Measurements from ENCODE around the gene MTERF4. TPM values are rescaled to one million over a fixed set of nuclear protein-coding genes. Genes with fewer than 3 reads are reported as not detected.

Gene MTERF4
- total and polyA plus RNA-seq, 10 of the 15 experiments (the other 5 are each of a cell fraction or from before 2014, with no cell fraction given) = 36.7 to 69.1 (median 45.5) TPM

GRCh38 chr2:241149925-241150659 is 48.0 kb upstream of the MTERF4 start, which contains the start of gene PPP1R7:
Gene PPP1R7, plus strand, starts transcription at chr2:241150467. Its CDS starts 29 bp downstream, at chr2:241150496.
- peak; percentile 89 for FAIRE-seq
- peak; percentile 75 for TF ChIP-seq BACH1 (IDR thresholded peaks at IDR 0.05; ENCODE audit: borderline replicate concordance)
- peak; percentile 72; the same call in 1 of the 2 replicates for TF ChIP-seq POLR2AphosphoS5 (IDR thresholded peaks at IDR 0.05; ENCODE audit: low read length)
- TF ChIP-seq MEF2A (IDR thresholded peaks at IDR 0.05; ENCODE audit: insufficient read depth, low read depth, low read length) = no peak
- TF ChIP-seq SKIL (IDR thresholded peaks at IDR 0.05; ENCODE audit: low read depth, poor library complexity, severe bottlenecking) = no peak
- no peak for TF ChIP-seq CEBPB (IDR thresholded peaks at IDR 0.05; ENCODE audit: borderline replicate concordance in 1 of 2, low read depth in 2 of 2, low read length in 2 of 2)
- TF ChIP-seq WRNIP1 (IDR thresholded peaks at IDR 0.05; ENCODE audit: borderline replicate concordance, low read depth, low read length) = no peak
- no peak; the same call in 1 of the 2 replicates for TF ChIP-seq ZBTB40 (IDR thresholded peaks at IDR 0.05; ENCODE audit: borderline replicate concordance)
- TF ChIP-seq TBL1XR1 (IDR thresholded peaks at IDR 0.05; ENCODE audit: low read depth, low read length) = no peak
- 0 out of 2 replicates have a peak, but pooled peaks have one; percentile 32 for TF ChIP-seq TCF3 (IDR thresholded peaks at IDR 0.05; ENCODE audit: borderline replicate concordance, insufficient read depth, low read depth, low read length)
- TF ChIP-seq E2F4 (IDR thresholded peaks at IDR 0.05; ENCODE audit: low read depth, low read length) = peak; percentile 73
- no peak for TF ChIP-seq GABPA (IDR thresholded peaks at IDR 0.05; ENCODE audit: low read depth)

More at GRCh38 chr2:241149925-241150659, 48.0 kb upstream of the MTERF4 start, which contains the start of gene PPP1R7:
- intact Hi-C loops (cut with micrococcal nuclease; ENCODE audit: unreplicated experiment) = loop anchor here (2.0 to 10.0 kb wide), 3 partner anchors 23 to 65 kb away; partner anchors contain the start of gene MTERF4
- SMC1A ChIA-PET (ENCODE audit: uncharacterized antibody, unreplicated experiment) = interaction anchor here (0.7 to 6.2 kb wide), 15 partner anchors 28 to 564 kb away, joined by 3 to 49 read pairs (median 4); partner anchors contain the start of genes CAPN10 and MTERF4
- Histone ChIP-seq H2AFZ (ENCODE audit: control insufficient read depth, low read depth, low read length) (peak within 1 kb of the TSS; percentile 98), H3K27ac (ENCODE audit: control insufficient read depth, insufficient read depth) (peak within 1 kb of the TSS; percentile 65), H3K27me3 (replicated peaks in 1 of 2; ENCODE audit: control insufficient read depth in 2 of 2, insufficient read depth in 2 of 2, low read length in 1 of 2) (no peaks in the 10 kb centered on the region), H3K79me2 (ENCODE audit: control insufficient read depth, insufficient read depth, low read length) (peaks cover 46% of the 10 kb centered on the region), H3K9ac (ENCODE audit: control insufficient read depth, insufficient read depth, low read length) (peak within 1 kb of the TSS; percentile 84), H3K9me3 (replicated peaks; ENCODE audit: control insufficient read depth, insufficient read depth, low read length) (no peaks in the 10 kb centered on the region), H3K36me3 (ENCODE audit: control insufficient read depth in 2 of 2, insufficient read depth in 2 of 2, low read length in 1 of 2) (peaks cover 4% of the 10 kb centered on the region in 2 experiments; a peak in 2 of 4 replicates), H3K4me1 (ENCODE audit: control insufficient read depth, insufficient read depth, low read length) (peaks cover 23% of the 10 kb centered on the region), H3K4me3 (peak within 1 kb of the TSS; percentile 74), H3K4me2 (ENCODE audit: control insufficient read depth, insufficient read depth) (peak within 1 kb of the TSS; percentile 93), H4K20me1 (ENCODE audit: control insufficient read depth, insufficient read depth) (no peaks in the 10 kb centered on the region)
- ATAC-seq (peak; percentile 88), DNase-seq (ENCODE audit: low read depth, low spot score) (peak; percentile 76)
- under 1% methylated on average over 73 of the region's 73 CpGs for WGBS (ENCODE audit: insufficient coverage, insufficient replicate concordance, low lambda C conversion rate, missing lambda C conversion rate)
- no TSS peak for BruUV-seq (replicated peaks)
- POLR2A ChIA-PET = interaction anchor here (0.7 to 3.4 kb wide), 18 partner anchors 15 to 1309 kb away, joined by 3 to 16 read pairs (median 5); partner anchors contain the start of gene MTERF4
- in situ Hi-C loops (cut with MboI) = no loop called here
- RAD21 ChIA-PET (ENCODE audit: unreplicated experiment) = interaction anchor here (0.7 to 3.7 kb wide), 19 partner anchors 21 to 217 kb away, joined by 3 to 62 read pairs (median 4); partner anchors contain the start of genes HDLBP, MTERF4 and SEPTIN2
- CTCF ChIA-PET = interaction anchor here (0.7 to 4.1 kb wide), 13 partner anchors 16 to 128 kb away, joined by 3 to 36 read pairs (median 3); partner anchors contain the start of gene MTERF4
